ENCODE measurements around the gene NDUFS8. TPM values are rescaled to one million over a fixed set of nuclear protein-coding genes. Genes with fewer than 3 reads are reported as not detected.

The NDUFS8 gene
- total RNA-seq, 1 donor from 2014 or later = 93.7 TPM

- Mint-ChIP-seq H3K36me3 (ENCODE audit: low read depth) (peaks cover 20% of the 10 kb centered on the region), H3K27ac (peak overlapping the region; percentile 73), H3K4me1 (peaks cover 38% of the 10 kb centered on the region), H3K27me3 (no peaks in the 10 kb centered on the region), H3K9me3 (no peaks in the 10 kb centered on the region), H3K4me3 (no peak overlapping the region)
- POLR2A ChIA-PET = interaction anchor here (0.5 to 1.2 kb wide), 8 partner anchors 9 to 1488 kb away, joined by 3 to 5 read pairs (median 3); no protein-coding TSS in a partner anchor
- CTCF ChIA-PET = interaction anchor here (0.7 to 1.1 kb wide), 2 partner anchors 28 to 169 kb away, joined by 3 read pairs; no protein-coding TSS in a partner anchor
- no peak for DNase-seq
- intact Hi-C loops (cut with micrococcal nuclease) = no loop called here
- TF ChIP-seq CTCF (IDR thresholded peaks at IDR 0.05) = no peak
- no peak for ATAC-seq (ENCODE audit: low read depth)
Measured at GRCh38 chr11:68037411-68038225, 7.1 kb downstream of the NDUFS8 start.

- CTCF ChIA-PET = no interaction called here
- H3K27me3 Mint-ChIP-seq = no peaks in the 10 kb centered on the region
- no peak for TF ChIP-seq CTCF (IDR thresholded peaks at IDR 0.05)
- peaks cover 20% of the 10 kb centered on the region for H3K36me3 Mint-ChIP-seq (ENCODE audit: low read depth)
- intact Hi-C loops (cut with micrococcal nuclease) = no loop called here
- ATAC-seq (ENCODE audit: low read depth) = no peak
- peaks cover 38% of the 10 kb centered on the region for H3K4me1 Mint-ChIP-seq
- no peak for DNase-seq
- POLR2A ChIA-PET = interaction anchor here (0.5 to 1.6 kb wide), 7 partner anchors 8 to 630 kb away, joined by 3 to 6 read pairs (median 3); partner anchors contain the start of gene NDUFS8
- no peak overlapping the region for H3K27ac Mint-ChIP-seq
- H3K9me3 Mint-ChIP-seq = no peaks in the 10 kb centered on the region
- H3K4me3 Mint-ChIP-seq = peak overlapping the region; percentile 88
Measured at GRCh38 chr11:68038226-68038717, 7.8 kb downstream of the NDUFS8 start.

DNA sequence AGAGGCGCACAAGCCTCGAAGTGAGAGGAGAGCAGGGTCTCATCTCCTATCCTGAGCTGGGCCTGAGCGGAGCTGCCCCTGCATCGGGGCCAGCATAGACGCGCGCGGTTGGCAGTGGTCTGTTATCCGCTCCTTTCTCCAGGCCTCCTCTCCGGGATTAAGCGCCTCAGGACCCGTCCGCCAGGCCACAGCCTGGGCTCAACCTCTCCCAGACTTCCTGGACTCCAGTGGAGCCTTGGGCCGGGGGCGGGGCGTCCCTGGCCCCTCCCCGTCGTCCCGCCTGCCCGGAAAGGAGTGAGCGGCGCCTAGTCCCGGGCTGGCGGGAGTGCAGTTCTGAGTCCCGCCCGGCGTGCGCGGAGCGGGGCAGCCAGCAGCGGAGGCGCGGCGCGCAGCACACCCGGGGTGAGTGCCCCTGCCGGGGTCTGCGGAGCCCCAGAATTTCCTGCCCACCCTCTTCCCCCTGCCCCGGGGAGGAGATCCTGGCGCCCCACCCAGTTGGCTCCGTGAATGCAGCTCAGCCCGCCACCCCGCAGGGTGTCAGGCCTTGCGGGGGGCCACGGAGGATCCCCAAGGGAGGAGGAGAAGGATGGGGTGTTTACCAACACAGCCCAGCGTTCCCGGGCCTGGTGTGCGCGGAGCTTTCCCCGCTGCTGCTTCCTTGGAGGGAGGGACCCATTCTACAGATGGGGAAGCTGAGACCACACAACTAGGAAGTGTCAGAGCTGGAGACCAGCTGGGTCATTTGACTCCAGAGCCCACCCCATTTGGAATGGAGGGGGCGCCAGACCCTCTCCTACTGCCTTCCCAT is 8.4 kb downstream of the NDUFS8 start, which contains the start of gene TCIRG1:
TSS of gene TCIRG1 (plus strand) at position 308 of the 808 bp plus-strand sequence. CDS start 2,247 bp downstream, outside the sequence.
- ChIA-PET POLR2A (interaction anchor here (0.8 to 1.6 kb wide), 6 partner anchors 8 to 79 kb away, joined by 3 to 6 read pairs (median 3); partner anchors contain the start of genes ALDH3B1 and NDUFS8), CTCF (interaction anchor here (1.2 kb wide), 1 partner anchor 29 kb away, joined by 7 read pairs; the partner anchor contains the start of gene ALDH3B1)
- intact Hi-C loops (cut with micrococcal nuclease) = no loop called here
- peaks cover 18% of the 10 kb centered on the region for H3K36me3 Mint-ChIP-seq (ENCODE audit: low read depth)
- H3K27ac Mint-ChIP-seq = peak within 1 kb of the TSS; percentile 92
- peaks cover 38% of the 10 kb centered on the region for H3K4me1 Mint-ChIP-seq
- TF ChIP-seq CTCF (IDR thresholded peaks at IDR 0.05) = no peak
- no peaks in the 10 kb centered on the region for H3K27me3 Mint-ChIP-seq
- DNase-seq = peak; percentile 49
- H3K4me3 Mint-ChIP-seq = peak within 1 kb of the TSS; percentile 88
- peak; percentile 59 for ATAC-seq (ENCODE audit: low read depth)
- H3K9me3 Mint-ChIP-seq = no peaks in the 10 kb centered on the region

DNA sequence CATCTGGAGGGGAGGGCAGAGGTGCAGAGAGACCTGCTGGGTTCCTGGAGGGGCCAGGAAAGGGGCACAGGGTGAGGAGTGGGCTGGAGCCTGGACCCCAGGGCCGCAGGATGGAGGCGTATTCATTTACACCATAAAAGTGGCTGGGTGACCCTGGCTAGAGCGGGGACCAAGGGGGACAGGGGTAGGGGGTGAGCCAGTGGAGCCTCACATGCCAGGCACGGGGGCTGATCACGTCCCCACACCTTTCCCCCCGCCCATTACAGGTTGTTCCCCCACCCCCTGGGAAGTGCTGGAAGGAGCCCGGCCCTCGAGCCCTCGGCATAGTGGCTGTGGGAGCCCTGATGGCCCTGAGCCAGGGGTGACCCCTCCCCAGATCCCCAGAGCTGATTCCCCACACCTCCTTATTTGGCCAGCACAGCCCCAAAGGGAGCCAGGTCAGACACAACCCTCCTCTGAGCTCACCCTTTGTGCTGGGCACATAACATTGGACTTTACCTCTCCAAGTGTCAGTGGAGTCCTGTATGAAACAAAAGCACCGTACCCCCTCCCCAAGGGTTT is 9.1 kb downstream of the NDUFS8 start:
- intact Hi-C loops (cut with micrococcal nuclease) = loop anchor here (1.0 to 2.0 kb wide), 3 partner anchors 9 to 82 kb away; partner anchors contain the start of genes CHKA and NDUFS8
- H3K4me1 Mint-ChIP-seq = peaks cover 38% of the 10 kb centered on the region
- POLR2A ChIA-PET = interaction anchor here (0.6 to 3.5 kb wide), 5 partner anchors 9 to 41 kb away, joined by 3 to 12 read pairs (median 3); partner anchors contain the start of genes ALDH3B1 and NDUFS8
- H3K9me3 Mint-ChIP-seq = no peaks in the 10 kb centered on the region
- ATAC-seq (ENCODE audit: low read depth) (peak; percentile 1), DNase-seq (no peak)
- H3K36me3 Mint-ChIP-seq (ENCODE audit: low read depth) = peaks cover 18% of the 10 kb centered on the region
- H3K27ac Mint-ChIP-seq = peak overlapping the region; percentile 92
- no peak for TF ChIP-seq CTCF (IDR thresholded peaks at IDR 0.05)
- CTCF ChIA-PET = interaction anchor here (1.2 kb wide), 1 partner anchor 30 kb away, joined by 7 read pairs; the partner anchor contains the start of gene ALDH3B1
- H3K27me3 Mint-ChIP-seq = no peaks in the 10 kb centered on the region
- peak overlapping the region; percentile 88 for H3K4me3 Mint-ChIP-seq

All from activated B cell treated with CpG ODN at 0.5 μM for 24 hours (primary cell).